ENCODE data around the gene NFKB1.

Gene NFKB1

GRCh38 chr4:102633100-102633499 is 131.9 kb downstream of the NFKB1 start:
- DNase-seq = no peak

- no peak for DNase-seq
Measured at GRCh38 chr4:102637391-102637790, 136.2 kb downstream of the NFKB1 start.

GRCh38 chr4:102638621-102639020 is 137.5 kb downstream of the NFKB1 start:
- no peak for DNase-seq

- no peak for DNase-seq
Measured at GRCh38 chr4:102639598-102639997, 138.4 kb downstream of the NFKB1 start.

- no peak for DNase-seq
Measured at GRCh38 chr4:102640669-102641068, 139.5 kb downstream of the NFKB1 start.

- DNase-seq = no peak
Measured at GRCh38 chr4:102641793-102642192, 140.6 kb downstream of the NFKB1 start.

- no peak for DNase-seq
Measured at GRCh38 chr4:102642631-102643298, 141.6 kb downstream of the NFKB1 start.

GRCh38 chr4:102647117-102647516 is 146.0 kb downstream of the NFKB1 start:
- no peak for DNase-seq

GRCh38 chr4:102657206-102657605 is 156.0 kb downstream of the NFKB1 start:
- no peak for DNase-seq

- DNase-seq = peak; percentile 5 to 13
Measured at GRCh38 chr4:102663073-102663472, 161.9 kb downstream of the NFKB1 start.

- no peak for DNase-seq
Measured at GRCh38 chr4:102665527-102665926, 164.4 kb downstream of the NFKB1 start.
